Activated CD8-positive, alpha-beta T cell treated with anti-CD3 and anti-CD28 coated beads, Interleukin-2, amount 10 ng/mL, durations not matched to agents 7 days and 5 days (primary cell): ENCODE measurements around the gene ASIP. TPM values are rescaled to one million over a fixed set of nuclear protein-coding genes. Genes with fewer than 3 reads are reported as not detected.
"Not testable (repeated sequence)": the region's sequence is repeated elsewhere in the genome, so short reads cannot be mapped to it uniquely, and the experiment has no call there.

Experiments
- ATAC-seq: fragments of 150-1000 bp; cut with Tn5 transposase; one replicate; pipeline ENCODE4 v1.10.0; 2021; ENCODE audit warnings: moderate library complexity
- CTCF ChIA-PET: fragments of 350-600 bp; sonication (Branson Sonifier 250); formaldehyde crosslinking; loops from one replicate; lab custom pipeline; 2021; ENCODE audit warnings: antibody characterized with exemption; lab: Charles Lee
- POLR2A ChIA-PET: fragments of 350-600 bp; sonication (Branson Sonifier 250); formaldehyde crosslinking; loops from one replicate; lab custom pipeline; 2021; ENCODE audit warnings: antibody characterized with exemption; lab: Charles Lee
- DNase-seq: peaks from one replicate; pipeline ENCODE4 v3.0.0-alpha.2; 2020
- H3K27ac Mint-ChIP-seq: one replicate; pipeline ENCODE4 v1.8.0; 2021; ENCODE audit warnings: mild to moderate bottlenecking, mixed read lengths
- H3K27me3 Mint-ChIP-seq: one replicate; pipeline ENCODE4 v1.8.0; 2021; ENCODE audit warnings: low read depth, mixed read lengths
- H3K36me3 Mint-ChIP-seq: one replicate; pipeline ENCODE4 v1.8.0; 2021; ENCODE audit warnings: low read depth, mixed read lengths
- H3K4me1 Mint-ChIP-seq: one replicate; pipeline ENCODE4 v1.8.0; 2021; ENCODE audit warnings: low read depth, mixed read lengths
- H3K4me3 Mint-ChIP-seq: one replicate; pipeline ENCODE4 v1.8.0; 2021; ENCODE audit warnings: mild to moderate bottlenecking, mixed read lengths
- H3K9me3 Mint-ChIP-seq: one replicate; pipeline ENCODE4 v1.8.0; 2022; ENCODE audit warnings: mixed read lengths; ENCODE audit not compliant: insufficient read depth
- total RNA-seq, 2 experiments: library from RNA; stranded (reverse); gene quantifications; one replicate each; pipeline ENCODE4 v1.2.3, GENCODE V29; 2021

Gene ASIP
- total RNA-seq, 2 experiments from 2014 or later = not detected

DNA sequence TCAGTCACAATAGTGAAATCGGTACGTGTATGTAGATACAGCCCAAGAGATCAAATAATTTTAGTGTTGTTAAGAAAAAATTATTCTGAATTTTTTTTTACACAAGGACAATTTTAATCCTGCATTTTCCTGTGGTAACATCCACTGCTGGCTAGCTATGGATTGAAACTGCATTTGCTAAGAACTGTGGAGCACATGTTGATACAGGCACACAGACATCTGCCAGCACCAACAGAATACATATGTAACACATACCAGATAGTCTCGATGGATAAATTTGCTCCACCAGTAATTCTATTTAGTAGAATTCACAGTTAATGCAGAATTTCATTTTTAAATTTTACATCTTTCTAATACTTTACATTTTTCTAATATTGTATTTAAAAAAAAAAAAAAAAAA lies 2.2 kb downstream of the ASIP start:
- DNase-seq (no peak), ATAC-seq (no peak)
- no peak overlapping the region for H3K27ac Mint-ChIP-seq
- CTCF ChIA-PET = no interaction called here
- peaks cover 2% of the 10 kb centered on the region for H3K9me3 Mint-ChIP-seq
- H3K27me3 Mint-ChIP-seq = peaks cover 11% of the 10 kb centered on the region
- H3K4me1 Mint-ChIP-seq = peaks cover 14% of the 10 kb centered on the region
- no peak overlapping the region for H3K4me3 Mint-ChIP-seq
- POLR2A ChIA-PET = interaction anchor here (0.7 kb wide), 1 partner anchor 133 kb away, joined by 5 read pairs; no protein-coding TSS in a partner anchor
- no peaks in the 10 kb centered on the region for H3K36me3 Mint-ChIP-seq

- Mint-ChIP-seq H3K36me3 (no peaks in the 10 kb centered on the region), H3K27ac (no peak overlapping the region)
Measured at GRCh38 chr20:34246126-34246626, 5.0 kb downstream of the ASIP start.

GRCh38 chr20:34249291-34249690 lies 8.1 kb downstream of the ASIP start:
- POLR2A ChIA-PET = interaction anchor here (0.6 kb wide), 1 partner anchor 1035 kb away, joined by 4 read pairs; no protein-coding TSS in a partner anchor
- CTCF ChIA-PET = interaction anchor here (0.9 to 1.8 kb wide), 2 partner anchors 9 to 64 kb away, joined by 4 read pairs; no protein-coding TSS in a partner anchor
- no peaks in the 10 kb centered on the region for H3K27me3 Mint-ChIP-seq

More at GRCh38 chr20:34246126-34246626, 5.0 kb downstream of the ASIP start:
- CTCF ChIA-PET = no interaction called here
- POLR2A ChIA-PET = no interaction called here
- no peak for ATAC-seq
- Mint-ChIP-seq H3K4me1 (peaks cover 18% of the 10 kb centered on the region), H3K27me3 (no peaks in the 10 kb centered on the region), H3K9me3 (no peaks in the 10 kb centered on the region), H3K4me3 (no peak overlapping the region)
- no peak for DNase-seq

GRCh38 chr20:34250005-34250404 lies 8.8 kb downstream of the ASIP start:
- Mint-ChIP-seq H3K4me3 (no peak overlapping the region), H3K36me3 (no peaks in the 10 kb centered on the region), H3K9me3 (no peaks in the 10 kb centered on the region), H3K27ac (no peak overlapping the region), H3K27me3 (no peaks in the 10 kb centered on the region), H3K4me1 (peaks cover 12% of the 10 kb centered on the region)
- POLR2A ChIA-PET = no interaction called here
- CTCF ChIA-PET = interaction anchor here (0.9 to 1.8 kb wide), 2 partner anchors 8 to 63 kb away, joined by 4 read pairs; no protein-coding TSS in a partner anchor
- no peak for DNase-seq
- ATAC-seq = no peak

More at GRCh38 chr20:34249291-34249690, 8.1 kb downstream of the ASIP start:
- Mint-ChIP-seq H3K27ac (no peak overlapping the region), H3K4me1 (peaks cover 12% of the 10 kb centered on the region), H3K36me3 (no peaks in the 10 kb centered on the region), H3K4me3 (no peak overlapping the region), H3K9me3 (no peaks in the 10 kb centered on the region)
- peak; percentile 53 for DNase-seq
- ATAC-seq = peak; percentile 90

DNA sequence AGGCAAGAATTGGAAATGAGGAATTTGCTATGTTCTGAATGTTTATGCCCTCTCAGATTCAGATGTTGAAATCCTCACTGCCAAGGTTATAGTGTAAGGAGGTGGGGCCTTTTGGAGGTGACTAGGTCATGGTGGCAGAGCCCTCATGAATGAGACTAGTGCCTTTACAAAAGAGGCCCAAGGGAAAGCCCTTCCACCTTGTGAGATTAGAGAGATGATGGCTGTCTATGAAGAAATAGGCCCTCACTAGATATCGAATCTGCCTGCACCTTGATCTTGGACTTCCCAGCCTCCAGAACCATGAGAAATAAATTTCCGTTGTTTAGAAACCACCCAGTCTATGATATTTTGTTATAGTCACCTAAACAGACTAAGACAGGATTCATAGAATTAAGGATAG lies 10.4 kb downstream of the ASIP start:
- ATAC-seq (no peak), DNase-seq (no peak)
- POLR2A ChIA-PET = no interaction called here
- Mint-ChIP-seq H3K36me3 (no peaks in the 10 kb centered on the region), H3K27me3 (no peaks in the 10 kb centered on the region), H3K4me3 (no peak overlapping the region), H3K27ac (no peak overlapping the region), H3K4me1 (peaks cover 12% of the 10 kb centered on the region), H3K9me3 (no peaks in the 10 kb centered on the region)
- CTCF ChIA-PET = no interaction called here

- H3K4me1 Mint-ChIP-seq = peaks cover 12% of the 10 kb centered on the region
- H3K4me3 Mint-ChIP-seq, H3K27ac Mint-ChIP-seq, CTCF ChIA-PET, DNase-seq, ATAC-seq, H3K9me3 Mint-ChIP-seq, POLR2A ChIA-PET, H3K27me3 Mint-ChIP-seq, H3K36me3 Mint-ChIP-seq: not testable (repeated sequence)
Measured at GRCh38 chr20:34252431-34253086, 11.3 kb downstream of the ASIP start.

- Mint-ChIP-seq H3K36me3 (no peaks in the 10 kb centered on the region), H3K27me3 (no peaks in the 10 kb centered on the region), H3K4me1 (peaks cover under 1% of the 10 kb centered on the region), H3K4me3 (no peak overlapping the region), H3K9me3 (no peaks in the 10 kb centered on the region), H3K27ac (no peak overlapping the region)
- ChIA-PET POLR2A (no interaction called here), CTCF (interaction anchor here (0.7 to 1.3 kb wide), 2 partner anchors 64 to 75 kb away, joined by 3 read pairs; no protein-coding TSS in a partner anchor)
- DNase-seq (no peak), ATAC-seq (no peak)
Measured at GRCh38 chr20:34254979-34255378, 13.8 kb downstream of the ASIP start.

DNA sequence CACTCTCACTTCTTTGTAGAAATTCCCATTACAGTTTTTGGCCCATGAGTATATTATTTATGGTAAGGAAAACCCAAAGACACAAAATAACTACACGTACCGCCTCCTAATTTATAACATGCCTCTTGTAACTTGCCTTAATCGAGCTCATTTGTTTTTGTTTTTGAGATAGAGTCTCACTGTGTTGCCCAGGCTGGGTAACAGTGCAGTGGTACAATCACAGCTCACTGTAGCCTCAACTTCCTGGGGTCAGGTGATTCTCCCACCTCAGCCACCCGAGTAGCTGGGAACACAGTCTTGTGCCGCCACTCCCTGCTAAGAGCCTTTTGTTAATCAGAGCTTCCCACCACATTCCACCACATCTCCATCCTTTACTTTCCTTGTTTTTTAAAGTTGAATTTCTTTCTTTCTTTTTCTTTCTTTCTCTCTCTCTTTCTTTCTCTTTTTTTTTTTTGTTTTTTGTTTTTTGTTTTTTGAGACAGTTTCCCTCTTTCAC lies 15.5 kb downstream of the ASIP start:
- POLR2A ChIA-PET = no interaction called here
- CTCF ChIA-PET = no interaction called here
- no peaks in the 10 kb centered on the region for H3K9me3 Mint-ChIP-seq

DNA sequence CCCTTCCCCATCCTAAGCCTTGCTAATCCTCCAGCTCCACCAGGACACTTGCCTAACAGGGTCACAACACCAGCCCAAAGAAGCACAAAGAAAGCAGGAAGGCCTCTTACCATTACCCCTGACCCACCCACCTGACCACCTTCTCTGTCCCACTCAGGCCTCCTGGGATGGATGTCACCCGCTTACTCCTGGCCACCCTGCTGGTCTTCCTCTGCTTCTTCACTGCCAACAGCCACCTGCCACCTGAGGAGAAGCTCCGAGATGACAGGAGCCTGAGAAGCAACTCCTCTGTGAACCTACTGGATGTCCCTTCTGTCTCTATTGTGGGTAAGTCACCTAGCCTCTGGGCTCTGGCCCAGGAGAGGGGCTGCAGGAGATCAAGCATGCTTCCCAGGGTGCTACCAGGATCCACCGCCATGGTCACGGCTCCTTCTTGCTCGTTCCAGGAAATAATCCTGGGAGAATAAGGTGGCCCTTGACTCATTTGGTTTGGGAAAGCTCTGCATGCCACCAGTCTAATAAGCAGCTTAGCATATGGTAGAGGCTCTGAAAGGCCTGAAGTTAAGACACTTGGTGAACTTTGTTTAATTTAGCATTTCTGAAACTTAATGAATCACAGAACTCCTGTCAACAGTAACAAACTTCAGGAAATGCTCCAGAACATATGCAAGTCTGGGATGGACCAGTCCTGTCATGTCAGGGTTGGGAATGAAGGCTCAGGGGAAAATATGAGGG lies 19.2 kb downstream of the ASIP start:
- H3K27ac Mint-ChIP-seq = no peak overlapping the region
- CTCF ChIA-PET = no interaction called here
- no peak for ATAC-seq

More for the DNA sequence above, 15.5 kb downstream of the ASIP start:
- DNase-seq = no peak
- no peaks in the 10 kb centered on the region for H3K27me3 Mint-ChIP-seq
- H3K4me1 Mint-ChIP-seq = no peaks in the 10 kb centered on the region
- no peak overlapping the region for H3K4me3 Mint-ChIP-seq
- no peak overlapping the region for H3K27ac Mint-ChIP-seq
- no peaks in the 10 kb centered on the region for H3K36me3 Mint-ChIP-seq
- no peak for ATAC-seq

GRCh38 chr20:34262488-34263288 lies 21.5 kb downstream of the ASIP start:
- H3K27me3 Mint-ChIP-seq = no peaks in the 10 kb centered on the region
- H3K4me1 Mint-ChIP-seq = peaks cover 6% of the 10 kb centered on the region
- no peaks in the 10 kb centered on the region for H3K36me3 Mint-ChIP-seq
- no peak overlapping the region for H3K4me3 Mint-ChIP-seq
- peak overlapping the region; percentile 23 for H3K27ac Mint-ChIP-seq
- DNase-seq = no peak
- ChIA-PET CTCF (interaction anchor here (1.6 kb wide), 1 partner anchor 40 kb away, joined by 3 read pairs; no protein-coding TSS in a partner anchor), POLR2A (interaction anchor here (0.6 kb wide), 1 partner anchor 151 kb away, joined by 3 read pairs; the partner anchor contains the start of gene EIF2S2)
- ATAC-seq = no peak
- no peaks in the 10 kb centered on the region for H3K9me3 Mint-ChIP-seq

More for the DNA sequence above, 19.2 kb downstream of the ASIP start:
- POLR2A ChIA-PET = no interaction called here
- Mint-ChIP-seq H3K9me3 (no peaks in the 10 kb centered on the region), H3K27me3 (no peaks in the 10 kb centered on the region), H3K4me1 (peaks cover 6% of the 10 kb centered on the region), H3K36me3 (no peaks in the 10 kb centered on the region), H3K4me3 (no peak overlapping the region)
- DNase-seq = no peak

DNA sequence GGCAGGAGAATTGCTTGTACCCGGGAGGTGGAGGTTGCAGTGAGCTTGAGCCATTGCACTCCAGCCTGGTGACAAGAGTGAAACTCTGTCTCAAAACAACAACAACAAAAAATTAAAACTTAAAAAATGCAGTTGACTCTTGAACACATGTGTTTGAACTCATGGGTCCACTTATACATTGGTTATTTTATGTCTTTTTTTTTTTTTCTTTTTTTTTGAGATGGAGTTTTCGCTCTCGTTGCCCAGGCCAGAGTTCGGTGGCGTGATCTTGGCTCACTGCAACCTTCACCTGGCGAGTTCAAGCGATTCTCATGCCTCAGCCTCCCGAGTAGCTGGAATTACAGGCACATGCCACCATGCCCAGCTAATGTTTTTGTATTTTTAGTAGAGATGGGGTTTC lies 22.2 kb downstream of the ASIP start:
- H3K27ac Mint-ChIP-seq, DNase-seq, H3K4me3 Mint-ChIP-seq, H3K4me1 Mint-ChIP-seq, H3K36me3 Mint-ChIP-seq, CTCF ChIA-PET, ATAC-seq, H3K27me3 Mint-ChIP-seq, H3K9me3 Mint-ChIP-seq: not testable (repeated sequence)
- POLR2A ChIA-PET = interaction anchor here (0.6 kb wide), 1 partner anchor 15 kb away, joined by 4 read pairs; no protein-coding TSS in a partner anchor
